ENCODE results near the gene PSME3IP1. TPM values are rescaled to one million over a fixed set of nuclear protein-coding genes. Genes with fewer than 3 reads are reported as not detected.

The PSME3IP1 gene
- total RNA-seq, 1 experiment from 2014 or later, result 143 TPM

DNA sequence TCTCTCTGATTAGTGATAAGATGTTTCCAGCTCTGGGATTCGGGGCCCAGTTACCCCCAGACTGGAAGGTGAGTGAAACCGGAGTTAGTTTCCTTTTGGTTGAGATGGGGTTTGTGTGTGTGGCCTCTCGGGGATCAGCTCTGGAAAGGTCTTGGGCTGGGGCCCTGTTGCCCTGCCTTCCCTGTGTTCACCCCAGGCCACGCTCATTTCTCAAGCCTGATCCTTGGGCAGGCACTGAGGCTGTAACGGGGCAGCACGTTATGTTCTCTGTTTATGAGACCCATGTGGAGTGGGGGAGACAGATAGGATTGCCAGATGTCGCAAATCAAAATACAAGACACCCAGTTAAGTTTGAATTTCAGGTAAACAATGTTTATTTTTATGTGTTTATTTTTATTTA lies 58.0 kb downstream of the PSME3IP1 start:
- Histone ChIP-seq H3K4me1 (peaks cover 9% of the 10 kb centered on the region), H3K9me3 (no peaks in the 10 kb centered on the region), H3K4me3 (ENCODE audit: low read depth, low read length) (no peak overlapping the region), H3K27me3 (replicated peaks; ENCODE audit: control insufficient read depth, insufficient read depth, low read length) (no peaks in the 10 kb centered on the region), H3K36me3 (ENCODE audit: control insufficient read depth, insufficient read depth, low read length) (no peaks in the 10 kb centered on the region)
- H3K27me3 Mint-ChIP-seq (ENCODE audit: insufficient read depth, unreplicated experiment), result no peaks in the 10 kb centered on the region
- intact Hi-C loops (cut with micrococcal nuclease; ENCODE audit: unreplicated experiment), result no loop called here
- H3K4me3 Mint-ChIP-seq (ENCODE audit: unreplicated experiment), result no peak overlapping the region
- peaks cover 16% of the 10 kb centered on the region for H3K36me3 Mint-ChIP-seq (ENCODE audit: insufficient read depth, unreplicated experiment)
- ChIA-PET CTCF (no interaction called here), POLR2A (no interaction called here)
- BruUV-seq (replicated peaks), result no TSS peak
- H3K27ac Mint-ChIP-seq (ENCODE audit: unreplicated experiment), result no peak overlapping the region
- TF ChIP-seq, protein P1, sequence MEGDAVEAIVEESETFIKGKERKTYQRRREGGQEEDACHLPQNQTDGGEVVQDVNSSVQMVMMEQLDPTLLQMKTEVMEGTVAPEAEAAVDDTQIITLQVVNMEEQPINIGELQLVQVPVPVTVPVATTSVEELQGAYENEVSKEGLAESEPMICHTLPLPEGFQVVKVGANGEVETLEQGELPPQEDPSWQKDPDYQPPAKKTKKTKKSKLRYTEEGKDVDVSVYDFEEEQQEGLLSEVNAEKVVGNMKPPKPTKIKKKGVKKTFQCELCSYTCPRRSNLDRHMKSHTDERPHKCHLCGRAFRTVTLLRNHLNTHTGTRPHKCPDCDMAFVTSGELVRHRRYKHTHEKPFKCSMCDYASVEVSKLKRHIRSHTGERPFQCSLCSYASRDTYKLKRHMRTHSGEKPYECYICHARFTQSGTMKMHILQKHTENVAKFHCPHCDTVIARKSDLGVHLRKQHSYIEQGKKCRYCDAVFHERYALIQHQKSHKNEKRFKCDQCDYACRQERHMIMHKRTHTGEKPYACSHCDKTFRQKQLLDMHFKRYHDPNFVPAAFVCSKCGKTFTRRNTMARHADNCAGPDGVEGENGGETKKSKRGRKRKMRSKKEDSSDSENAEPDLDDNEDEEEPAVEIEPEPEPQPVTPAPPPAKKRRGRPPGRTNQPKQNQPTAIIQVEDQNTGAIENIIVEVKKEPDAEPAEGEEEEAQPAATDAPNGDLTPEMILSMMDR (IDR thresholded peaks at IDR 0.05; ENCODE audit: insufficient read depth in 1 of 2, low read depth in 1 of 2, low read length in 1 of 2, severe bottlenecking in 1 of 2, unreplicated experiment in 1 of 2), result no peak
- H3K9me3 Mint-ChIP-seq (ENCODE audit: unreplicated experiment), result no peaks in the 10 kb centered on the region
- no peak for DNase-seq
- H3K4me1 Mint-ChIP-seq (ENCODE audit: low read depth, unreplicated experiment), result no peaks in the 10 kb centered on the region

- BruUV-seq (replicated peaks), result no TSS peak
- intact Hi-C loops (cut with micrococcal nuclease; ENCODE audit: unreplicated experiment), result no loop called here
- Mint-ChIP-seq H3K4me1 (ENCODE audit: low read depth, unreplicated experiment) (no peaks in the 10 kb centered on the region), H3K27ac (ENCODE audit: unreplicated experiment) (no peak overlapping the region), H3K9me3 (ENCODE audit: unreplicated experiment) (no peaks in the 10 kb centered on the region), H3K4me3 (ENCODE audit: unreplicated experiment) (no peak overlapping the region), H3K27me3 (ENCODE audit: insufficient read depth, unreplicated experiment) (no peaks in the 10 kb centered on the region), H3K36me3 (ENCODE audit: insufficient read depth, unreplicated experiment) (peaks cover 16% of the 10 kb centered on the region)
- ChIA-PET CTCF (interaction anchor here (0.5 to 0.6 kb wide), 2 partner anchors 34 to 1482 kb away, joined by 3 read pairs; no protein-coding TSS in a partner anchor), POLR2A (interaction anchor here (0.7 kb wide), 1 partner anchor 732 kb away, joined by 3 read pairs; no protein-coding TSS in a partner anchor)
- Histone ChIP-seq H3K27me3 (replicated peaks; ENCODE audit: control insufficient read depth, insufficient read depth, low read length) (no peaks in the 10 kb centered on the region), H3K4me1 (peaks cover 4% of the 10 kb centered on the region), H3K4me3 (ENCODE audit: low read depth, low read length) (no peak overlapping the region), H3K36me3 (ENCODE audit: control insufficient read depth, insufficient read depth, low read length) (no peaks in the 10 kb centered on the region), H3K9me3 (no peaks in the 10 kb centered on the region)
- DNase-seq, result no peak
- TF ChIP-seq, protein P1 (IDR thresholded peaks at IDR 0.05; ENCODE audit: insufficient read depth in 1 of 2, low read depth in 1 of 2, low read length in 1 of 2, severe bottlenecking in 1 of 2, unreplicated experiment in 1 of 2), result no peak
Measured at GRCh38 chr16:57127037-57127763, 58.6 kb downstream of the PSME3IP1 start.

DNA sequence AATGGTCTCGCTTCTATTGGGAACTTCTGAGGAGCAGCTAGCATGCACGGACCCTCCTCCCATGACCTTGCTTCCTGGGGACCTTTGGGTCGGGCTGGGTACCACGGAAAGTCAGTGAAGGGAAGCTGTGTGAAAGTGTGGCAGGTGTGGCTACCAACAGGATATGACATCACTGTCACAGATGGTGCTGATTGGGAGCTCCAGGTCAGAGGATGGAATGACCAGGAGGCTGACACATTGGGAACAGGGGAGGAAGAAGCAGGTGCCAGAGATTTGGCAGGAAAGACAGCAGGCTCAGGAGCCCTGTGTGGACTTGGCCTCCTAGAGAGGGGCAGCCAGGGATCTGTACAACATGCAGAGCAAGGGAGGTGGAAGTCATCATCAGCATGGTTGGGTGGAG lies 59.4 kb downstream of the PSME3IP1 start:
- TF ChIP-seq, protein P1 (IDR thresholded peaks at IDR 0.05; ENCODE audit: insufficient read depth in 1 of 2, low read depth in 1 of 2, low read length in 1 of 2, severe bottlenecking in 1 of 2, unreplicated experiment in 1 of 2), result no peak
- Mint-ChIP-seq H3K36me3 (ENCODE audit: insufficient read depth, unreplicated experiment) (peaks cover 16% of the 10 kb centered on the region), H3K27ac (ENCODE audit: unreplicated experiment) (no peak overlapping the region), H3K9me3 (ENCODE audit: unreplicated experiment) (no peaks in the 10 kb centered on the region), H3K27me3 (ENCODE audit: insufficient read depth, unreplicated experiment) (no peaks in the 10 kb centered on the region), H3K4me3 (ENCODE audit: unreplicated experiment) (no peak overlapping the region), H3K4me1 (ENCODE audit: low read depth, unreplicated experiment) (no peaks in the 10 kb centered on the region)
- Histone ChIP-seq H3K4me1 (no peaks in the 10 kb centered on the region), H3K4me3 (ENCODE audit: low read depth, low read length) (no peak overlapping the region), H3K27me3 (replicated peaks; ENCODE audit: control insufficient read depth, insufficient read depth, low read length) (no peaks in the 10 kb centered on the region), H3K36me3 (ENCODE audit: control insufficient read depth, insufficient read depth, low read length) (no peaks in the 10 kb centered on the region), H3K9me3 (no peaks in the 10 kb centered on the region)
- no TSS peak for BruUV-seq (replicated peaks)
- ChIA-PET POLR2A (interaction anchor here (0.7 kb wide), 1 partner anchor 731 kb away, joined by 3 read pairs; no protein-coding TSS in a partner anchor), CTCF (no interaction called here)
- DNase-seq, result no peak
- intact Hi-C loops (cut with micrococcal nuclease; ENCODE audit: unreplicated experiment), result no loop called here
